PC-9 (cell line): ENCODE results near the gene EPG5.
A peak's percentile ranks its signal among the peaks of the same experiment; 100 is the strongest.

Experiments used
- CTCF ChIP-seq: fragments of 200-600 bp; sonication (generic); conservative IDR thresholded peaks from 2 replicates; pipeline ENCODE4 v1.6.1; 2017; ENCODE audit warnings: mixed run types, antibody characterized with exemption, mild to moderate bottlenecking, moderate library complexity
- EZH2 ChIP-seq: fragments of 200-600 bp; sonication (generic); IDR thresholded peaks from 2 replicates; pipeline ENCODE4 v1.8.0; 2017; ENCODE audit warnings: antibody characterized with exemption, low read depth

- TF ChIP-seq CTCF, result peak; percentile 76
- TF ChIP-seq EZH2, result no peak
Observed at GRCh38 chr18:45839414-45840395, 127.4 kb downstream of the EPG5 start.
